ENCODE measurements around the gene HOXA4.

- no peak for TF ChIP-seq REST (IDR thresholded peaks at IDR 0.05; ENCODE audit: low read depth)
- no peak for TF ChIP-seq POLR2AphosphoS5 (IDR thresholded peaks at IDR 0.05; ENCODE audit: low read depth, low read length)
- no peak for TF ChIP-seq CTCF (IDR thresholded peaks at IDR 0.05 in 2 of 3, conservative IDR thresholded peaks at IDR 0.05 in 1 of 3; ENCODE audit: borderline replicate concordance in 1 of 3, insufficient read depth in 1 of 3, low read depth in 2 of 3, low read length in 2 of 3)
- TF ChIP-seq SP1 (IDR thresholded peaks at IDR 0.05; ENCODE audit: low read depth), result no peak
- no peak for TF ChIP-seq POLR2A (IDR thresholded peaks at IDR 0.05; ENCODE audit: borderline replicate concordance, extremely low read depth, insufficient read depth, insufficient read length)
- no peak for TF ChIP-seq SIN3A (IDR thresholded peaks at IDR 0.05; ENCODE audit: low read depth)
- no peak for TF ChIP-seq SRF (IDR thresholded peaks at IDR 0.05; ENCODE audit: low read depth)
- TF ChIP-seq MAX (IDR thresholded peaks at IDR 0.05), result no peak
- TF ChIP-seq TCF7L2 (IDR thresholded peaks at IDR 0.05; ENCODE audit: borderline replicate concordance, extremely low read depth, insufficient read depth, insufficient read length), result no peak
- no peak for TF ChIP-seq EZH2 (IDR thresholded peaks at IDR 0.05)
- no peak for TF ChIP-seq FOSL1 (IDR thresholded peaks at IDR 0.05; ENCODE audit: low read depth)
- TF ChIP-seq JUND (IDR thresholded peaks at IDR 0.05), result no peak
Observed at GRCh38 chr7:27157702-27158431, 27.3 kb upstream of the HOXA4 start.
